ENCODE measurements around the gene TRIM50.
"Not testable (repeated sequence)": the region's sequence is repeated elsewhere in the genome, so short reads cannot be mapped to it uniquely, and the experiment has no call there.

Gene TRIM50

GRCh38 chr7:73314271-73314670, 13.6 kb downstream of the TRIM50 start:
- DNase-seq (ENCODE audit: low read depth): no peak

GRCh38 chr7:73313521-73313906, 14.4 kb downstream of the TRIM50 start:
- DNase-seq (ENCODE audit: low read depth): no peak

- DNase-seq (ENCODE audit: low read depth): no peak
Measured at GRCh38 chr7:73312831-73313520, 14.9 kb downstream of the TRIM50 start.

DNA sequence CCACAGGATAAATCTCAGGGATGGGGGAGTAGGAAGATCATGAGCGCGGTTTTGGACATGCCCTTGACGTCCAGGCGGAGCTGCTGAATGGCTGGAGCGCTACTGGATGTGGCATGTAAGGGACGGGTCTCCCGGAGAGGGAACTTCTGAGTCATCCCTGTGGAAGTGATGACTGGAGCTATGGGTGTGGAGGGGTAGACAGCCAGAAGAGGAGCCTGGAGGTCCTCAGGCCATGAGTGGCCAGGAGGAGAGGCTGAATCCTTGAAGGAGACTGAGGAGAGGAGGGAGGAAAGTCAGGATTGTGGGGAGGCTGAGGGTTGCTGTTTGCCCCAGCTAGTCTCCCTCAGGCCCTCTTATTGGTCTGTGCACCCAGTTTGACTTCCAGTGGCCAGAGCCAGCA, 16.5 kb downstream of the TRIM50 start:
- not testable (repeated sequence) for DNase-seq (ENCODE audit: low read depth)

DNA sequence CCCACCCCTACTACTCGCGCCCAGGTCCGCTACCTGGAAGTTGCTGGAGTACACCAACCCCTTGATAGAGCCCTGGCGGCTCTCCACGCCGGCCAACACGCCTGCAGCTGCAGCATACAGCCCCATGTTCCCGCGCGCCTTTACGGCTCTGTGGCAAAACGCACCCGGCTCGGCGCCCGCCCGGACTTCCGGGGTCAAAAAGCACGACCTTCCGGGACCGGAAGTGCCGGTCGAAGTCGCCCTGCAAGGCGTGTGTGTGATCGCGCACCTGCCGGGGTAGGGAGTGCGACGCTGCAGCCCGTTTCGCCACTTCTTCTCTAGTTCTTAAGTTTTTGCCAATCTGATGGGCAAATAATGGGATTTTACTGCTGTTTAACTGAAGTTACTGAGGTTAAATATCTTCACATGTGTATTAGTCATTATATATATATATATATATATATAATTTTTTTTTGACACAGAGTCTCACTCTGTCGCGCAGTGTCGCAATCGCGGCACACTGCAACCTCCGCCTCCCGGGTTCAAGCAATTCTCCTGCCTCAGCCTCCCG, 19.1 kb downstream of the TRIM50 start, which contains the start of gene NSUN5:
TSS of gene NSUN5 (minus strand) at position 162 of the 550 bp plus-strand sequence. CDS start at position 126, 36 bp downstream.
- peak; percentile 87 for DNase-seq (ENCODE audit: low read depth)

GRCh38 chr7:73308074-73308664, 19.7 kb downstream of the TRIM50 start:
- no peak for DNase-seq (ENCODE audit: low read depth)

GRCh38 chr7:73307436-73307835, 20.4 kb downstream of the TRIM50 start:
- no peak for DNase-seq (ENCODE audit: low read depth)

DNA sequence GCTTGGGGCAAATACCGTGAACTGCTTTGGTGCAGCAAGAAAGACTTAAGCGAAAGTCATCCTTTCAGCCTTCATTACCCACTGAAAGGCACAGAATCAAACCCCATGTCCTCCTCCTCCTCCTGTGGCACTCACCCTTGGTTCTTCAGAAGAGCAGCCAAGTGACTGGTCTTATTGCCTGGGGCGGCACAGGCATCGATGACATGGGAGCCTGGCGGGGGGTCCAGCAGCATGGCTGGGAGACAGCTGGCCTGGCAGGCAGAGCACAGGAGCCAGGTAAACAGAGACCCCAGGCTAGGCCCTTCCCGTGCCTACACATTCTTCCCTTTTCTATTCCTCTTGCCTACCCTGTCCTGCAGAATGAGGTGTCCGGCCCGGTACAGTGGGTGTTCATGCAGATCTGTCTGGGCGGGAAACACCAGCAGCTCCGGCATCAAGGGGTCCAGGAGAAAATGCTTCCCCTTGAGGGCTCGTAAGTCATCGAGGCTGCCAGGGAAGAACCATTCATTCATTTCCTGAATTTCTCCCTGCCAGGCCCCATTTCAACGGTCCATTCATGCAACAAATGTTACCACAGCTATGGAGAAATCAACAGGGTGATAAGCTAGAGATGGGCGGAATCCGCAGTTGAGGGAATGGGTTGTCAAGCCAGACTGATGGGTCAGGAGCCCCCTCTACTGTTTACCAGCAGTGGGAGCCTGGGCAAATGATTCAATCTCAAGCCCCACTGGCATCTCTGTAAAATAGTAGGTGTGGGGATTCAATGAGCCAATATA, 23.1 kb downstream of the TRIM50 start:
- DNase-seq (ENCODE audit: low read depth): not testable (repeated sequence)

- DNase-seq (ENCODE audit: low read depth): no peak
Measured at GRCh38 chr7:73304071-73304470, 23.8 kb downstream of the TRIM50 start.

DNA sequence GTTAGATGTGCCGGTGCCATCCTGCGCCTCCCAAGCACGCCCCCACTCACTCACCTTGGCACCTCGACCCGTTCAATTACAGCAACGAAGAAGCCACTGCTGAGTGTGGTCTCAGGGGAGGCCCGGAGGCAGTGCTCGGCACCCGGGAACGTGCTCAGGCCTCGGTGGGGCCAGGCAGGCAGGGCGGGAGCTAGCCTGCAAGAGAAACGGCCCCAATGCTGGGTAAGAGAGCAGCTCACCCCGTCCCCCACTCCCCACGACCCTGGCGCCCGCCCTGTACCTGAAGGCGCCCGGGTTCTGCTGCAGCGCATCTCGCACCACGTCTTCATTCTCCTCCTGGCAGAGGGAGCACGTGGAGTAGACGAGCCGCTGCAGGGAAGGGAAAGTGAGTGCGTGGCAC, 24.3 kb downstream of the TRIM50 start:
- no peak for DNase-seq (ENCODE audit: low read depth)

- not testable (repeated sequence) for DNase-seq (ENCODE audit: low read depth)
Measured at GRCh38 chr7:73302846-73303245, 25.0 kb downstream of the TRIM50 start.

GRCh38 chr7:73301108-73301507, 26.8 kb downstream of the TRIM50 start:
- not testable (repeated sequence) for DNase-seq (ENCODE audit: low read depth)

DNA sequence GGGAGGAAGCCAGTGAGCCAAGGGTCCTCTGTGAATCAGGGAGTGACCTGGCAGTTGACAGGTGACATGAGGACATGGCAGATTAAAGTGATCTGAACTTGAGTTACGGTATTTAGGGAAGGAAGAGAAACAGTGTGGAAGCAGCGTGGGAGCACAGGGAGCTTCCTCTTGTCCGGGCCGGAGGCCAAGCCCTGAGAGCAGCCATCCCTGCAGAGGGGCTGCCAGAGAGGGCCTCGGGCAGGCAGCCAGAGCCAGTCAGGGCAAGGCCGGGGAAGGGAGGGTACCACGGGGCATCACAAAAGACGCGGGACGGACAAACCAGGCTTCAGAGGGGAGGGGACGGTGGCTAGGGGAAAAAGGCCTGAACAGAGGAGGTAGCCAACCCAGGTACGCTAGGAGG, 28.1 kb downstream of the TRIM50 start:
- not testable (repeated sequence) for DNase-seq (ENCODE audit: low read depth)

GRCh38 chr7:73297706-73298105, 30.2 kb downstream of the TRIM50 start:
- DNase-seq (ENCODE audit: low read depth): not testable (repeated sequence)

DNA sequence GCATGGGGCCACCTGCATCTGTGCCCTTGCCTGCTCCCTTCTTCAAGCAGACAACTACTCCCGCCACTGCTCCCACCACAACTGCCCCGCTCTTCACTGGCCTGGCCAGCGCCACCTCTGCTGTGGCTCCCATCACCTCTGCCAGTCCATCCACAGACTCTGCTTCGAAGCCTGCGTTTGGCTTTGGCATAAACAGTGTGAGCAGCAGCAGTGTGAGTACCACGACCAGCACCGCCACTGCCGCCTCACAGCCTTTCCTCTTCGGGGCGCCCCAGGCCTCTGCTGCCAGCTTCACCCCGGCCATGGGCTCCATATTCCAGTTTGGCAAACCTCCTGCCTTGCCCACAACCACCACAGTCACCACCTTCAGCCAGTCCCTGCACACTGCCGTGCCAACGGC, 30.6 kb downstream of the TRIM50 start:
- DNase-seq (ENCODE audit: low read depth): not testable (repeated sequence)

DNA sequence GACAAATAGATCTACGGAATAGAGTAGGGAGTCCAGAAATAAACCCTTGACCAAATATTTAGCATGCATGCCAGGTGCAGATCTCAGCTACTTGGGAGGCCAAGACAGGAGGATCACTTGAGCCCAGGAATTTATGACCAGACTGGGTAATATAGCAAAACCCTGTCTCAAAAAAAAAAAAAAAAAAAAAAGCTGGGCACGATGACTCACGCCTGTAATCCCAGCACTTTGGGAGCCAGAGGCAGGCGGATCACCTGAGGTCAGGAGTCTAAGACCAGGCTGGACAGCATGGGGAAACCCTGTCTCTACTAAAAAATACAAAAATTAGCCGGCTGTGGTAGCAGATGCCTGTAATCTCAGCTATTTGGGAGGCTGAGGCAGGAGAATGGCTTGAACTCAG, 50.7 kb downstream of the TRIM50 start:
- not testable (repeated sequence) for DNase-seq (ENCODE audit: low read depth)

DNA sequence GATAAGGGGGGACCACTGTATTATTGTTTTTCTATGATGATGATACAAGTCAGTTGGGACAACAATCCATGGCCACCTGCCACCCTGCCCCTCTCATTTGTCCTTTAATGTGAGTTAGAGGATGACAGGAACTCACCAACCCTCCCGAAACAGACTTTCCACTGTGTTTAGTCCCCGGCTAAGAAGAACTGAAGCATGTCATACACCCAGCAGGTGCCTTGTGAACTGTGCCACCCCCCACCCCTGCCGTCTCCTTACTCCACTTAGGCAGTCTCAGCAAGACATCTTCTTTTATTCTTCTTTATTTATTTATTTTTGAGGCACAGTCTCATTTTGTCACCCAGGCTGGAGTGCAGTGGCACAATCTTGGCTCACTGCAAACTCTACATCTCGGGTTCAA, 60.1 kb downstream of the TRIM50 start:
- DNase-seq (ENCODE audit: low read depth): not testable (repeated sequence)

DNA sequence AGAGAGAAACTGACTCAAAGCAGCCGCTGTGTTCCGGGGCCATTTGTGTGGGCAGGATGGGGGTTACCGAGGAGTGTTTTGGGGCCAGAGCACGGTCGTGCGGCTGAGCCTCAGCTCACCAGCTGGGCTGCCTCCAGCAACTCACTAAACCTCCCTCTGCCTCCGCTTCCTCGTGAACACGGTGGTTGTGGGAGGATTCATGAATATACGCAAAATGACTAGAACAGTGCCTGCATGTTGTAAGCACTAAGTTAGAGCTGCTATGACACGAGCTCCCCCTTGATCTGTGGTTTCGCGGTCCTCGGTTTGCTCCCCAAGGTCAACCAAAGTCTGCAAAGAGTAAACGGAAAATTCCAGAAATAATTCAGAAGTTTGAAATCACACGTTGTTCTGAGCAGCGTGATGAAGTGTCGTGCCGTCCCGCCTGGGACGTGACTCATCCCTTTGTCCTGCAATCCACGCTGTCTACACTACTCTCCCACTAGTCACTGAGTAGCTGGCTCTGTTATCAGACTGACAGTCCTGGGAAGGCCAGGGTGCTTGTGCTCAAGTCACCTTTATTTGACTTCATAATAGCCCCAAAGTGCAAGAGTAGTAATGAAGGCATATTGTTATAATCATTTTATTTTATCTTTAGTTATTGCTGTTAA, 61.0 kb downstream of the TRIM50 start:
- DNase-seq (ENCODE audit: low read depth): not testable (repeated sequence)

Data from activated T-cell treated with anti-CD3 and anti-CD28 coated beads for 24 hours (primary cell).